Hepatocyte (in vitro differentiated cells): ENCODE results near the gene SLC37A1.

Source experiments
- CTCF ChIP-seq: fragments of 200-600 bp; sonication (generic); IDR thresholded peaks from 2 replicates; pipeline ENCODE4 v1.5.1; 2016; ENCODE audit warnings: antibody characterized with exemption, mild to moderate bottlenecking; ENCODE audit not compliant: poor library complexity
- EZH2phosphoT487 ChIP-seq: fragments of 200-600 bp; sonication (generic); IDR thresholded peaks from one replicate; pipeline ENCODE4 v1.6.1; 2018; ENCODE audit warnings: antibody characterized with exemption, mild to moderate bottlenecking, low read depth, moderate library complexity; ENCODE audit not compliant: unreplicated experiment, severe bottlenecking

GRCh38 chr21:42590431-42591131, 76.9 kb downstream of the SLC37A1 start:
- TF ChIP-seq CTCF = no peak
- TF ChIP-seq EZH2phosphoT487 = no peak
